SU-DHL-6 (cell line): ENCODE measurements around the gene GPD2.

Experiments used
- H2AFZ ChIP-seq: fragments of 200-600 bp; sonication (generic); 2 replicates; pipeline ENCODE4 v1.6.1; 2014; ENCODE audit warnings: low read depth, mild to moderate bottlenecking, moderate library complexity, mixed read lengths, antibody characterized with exemption, low read length; ENCODE audit not compliant: severe bottlenecking
- H3F3A ChIP-seq: fragments of 200-600 bp; shearing (Covaris generic); 2 replicates; pipeline ENCODE4 v1.6.0; 2016; ENCODE audit warnings: antibody characterized with exemption, mild to moderate bottlenecking; ENCODE audit not compliant: insufficient read depth
- H3K27ac ChIP-seq: fragments of 200-600 bp; sonication (generic); 2 replicates; pipeline ENCODE4 v1.5.1; 2016; ENCODE audit warnings: low read depth, mild to moderate bottlenecking, low read length, moderate library complexity, mixed read lengths
- H3K27me3 ChIP-seq: fragments of 200-600 bp; sonication (generic), shearing (Covaris generic); 2 replicates; pipeline ENCODE4 v1.6.0; 2014; ENCODE audit warnings: mild to moderate bottlenecking, low read length
- H3K36me3 ChIP-seq: fragments of 200-600 bp; sonication (generic); 2 replicates; pipeline ENCODE4 v1.6.1; 2014; ENCODE audit warnings: mild to moderate bottlenecking, low read length, mixed read lengths
- H3K4me2 ChIP-seq: fragments of 300-600, 200-600 bp; shearing (Covaris generic), sonication (generic); 2 replicates; pipeline ENCODE4 v1.6.0; 2014; ENCODE audit warnings: low read length, low read depth, mild to moderate bottlenecking; ENCODE audit not compliant: poor library complexity, severe bottlenecking
- H3K4me3 ChIP-seq: fragments of 200-600 bp; sonication (generic); 2 replicates; pipeline ENCODE4 v1.5.1; 2014; ENCODE audit warnings: antibody characterized with exemption, low read length, mild to moderate bottlenecking, mixed read lengths; ENCODE audit not compliant: insufficient read depth, poor library complexity, severe bottlenecking
- H3K79me2 ChIP-seq: fragments of 200-600 bp; sonication (generic); 2 replicates; pipeline ENCODE4 v1.6.1; 2014; ENCODE audit warnings: mild to moderate bottlenecking, low read length, moderate library complexity; ENCODE audit not compliant: insufficient read depth
- H3K9ac ChIP-seq: fragments of 200-600 bp; sonication (generic); 2 replicates; pipeline ENCODE4 v1.7.0; 2014; ENCODE audit warnings: mild to moderate bottlenecking, low read length
- H3K9me2 ChIP-seq: fragments of 200-600 bp; sonication (generic); replicated peaks from 2 replicates; pipeline ENCODE4 v1.6.1; 2014; ENCODE audit warnings: low read length; ENCODE audit not compliant: insufficient read depth
- H3K9me3 ChIP-seq: fragments of 200-600 bp; sonication (generic); 2 replicates; pipeline ENCODE4 v1.6.1; 2014; ENCODE audit warnings: low read length, mixed read lengths; ENCODE audit not compliant: insufficient read depth
- H4K20me1 ChIP-seq: fragments of 200-600 bp; sonication (generic); 2 replicates; pipeline ENCODE4 v1.6.1; 2014; ENCODE audit warnings: low read depth, mild to moderate bottlenecking, antibody characterized with exemption, low read length, moderate library complexity, mixed read lengths
- EZH2phosphoT487 ChIP-seq: fragments of 200-600 bp; sonication (generic), shearing (Covaris generic); conservative IDR thresholded peaks from 2 replicates; pipeline ENCODE4 v1.6.1; 2018; ENCODE audit warnings: mild to moderate bottlenecking, antibody characterized with exemption, low read length, moderate library complexity, mixed read lengths
- TF ChIP-seq, protein P1 (sequence below): fragments of 200-600 bp; sonication (generic); IDR thresholded peaks from one replicate; pipeline ENCODE4 v1.5.1; 2017; ENCODE audit warnings: antibody characterized with exemption, mild to moderate bottlenecking, low read length, moderate library complexity; ENCODE audit not compliant: insufficient read depth, poor library complexity, severe bottlenecking

The GPD2 gene

DNA sequence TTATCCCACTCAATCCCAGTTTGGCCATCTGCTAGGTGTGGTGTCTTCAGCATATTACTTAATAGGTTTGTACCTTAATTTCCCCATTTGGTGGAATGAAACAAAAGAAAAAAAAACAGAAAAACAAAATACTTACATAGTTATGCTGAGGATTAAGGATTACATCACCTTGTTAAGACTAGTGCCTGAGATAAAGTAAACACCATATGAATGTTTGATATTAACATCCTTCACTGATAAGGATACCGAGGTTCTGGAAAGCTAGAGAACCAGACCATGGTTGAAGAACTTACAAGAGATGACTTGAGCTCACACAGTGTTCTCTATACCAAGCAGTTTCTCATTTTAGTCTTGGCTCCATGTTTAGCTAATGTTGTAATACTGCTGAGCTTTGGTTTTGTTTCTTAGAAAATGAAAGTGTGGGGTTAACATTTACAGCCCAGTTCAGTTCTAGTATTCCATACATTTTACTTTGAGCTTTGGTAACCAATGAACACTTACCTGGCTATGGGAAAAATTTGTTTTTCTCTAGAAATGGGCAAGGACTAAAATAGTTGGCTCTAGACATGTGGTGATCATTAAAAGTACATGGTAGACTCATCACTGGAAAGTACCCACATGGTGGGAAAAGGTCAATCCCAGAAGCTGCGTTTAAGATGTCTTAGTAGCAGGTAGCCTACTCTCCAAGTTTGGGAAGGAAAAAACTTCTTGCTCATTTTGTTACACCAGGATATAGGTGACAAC lies 5.8 kb upstream of the GPD2 start:
- H3K4me2 ChIP-seq: no peak overlapping the region
- no peaks in the 10 kb centered on the region for H4K20me1 ChIP-seq
- no peaks in the 10 kb centered on the region for H3K9me3 ChIP-seq
- no peaks in the 10 kb centered on the region for H3K9me2 ChIP-seq
- H3K79me2 ChIP-seq: no peaks in the 10 kb centered on the region
- TF ChIP-seq EZH2phosphoT487: no peak
- TF ChIP-seq, protein P1, sequence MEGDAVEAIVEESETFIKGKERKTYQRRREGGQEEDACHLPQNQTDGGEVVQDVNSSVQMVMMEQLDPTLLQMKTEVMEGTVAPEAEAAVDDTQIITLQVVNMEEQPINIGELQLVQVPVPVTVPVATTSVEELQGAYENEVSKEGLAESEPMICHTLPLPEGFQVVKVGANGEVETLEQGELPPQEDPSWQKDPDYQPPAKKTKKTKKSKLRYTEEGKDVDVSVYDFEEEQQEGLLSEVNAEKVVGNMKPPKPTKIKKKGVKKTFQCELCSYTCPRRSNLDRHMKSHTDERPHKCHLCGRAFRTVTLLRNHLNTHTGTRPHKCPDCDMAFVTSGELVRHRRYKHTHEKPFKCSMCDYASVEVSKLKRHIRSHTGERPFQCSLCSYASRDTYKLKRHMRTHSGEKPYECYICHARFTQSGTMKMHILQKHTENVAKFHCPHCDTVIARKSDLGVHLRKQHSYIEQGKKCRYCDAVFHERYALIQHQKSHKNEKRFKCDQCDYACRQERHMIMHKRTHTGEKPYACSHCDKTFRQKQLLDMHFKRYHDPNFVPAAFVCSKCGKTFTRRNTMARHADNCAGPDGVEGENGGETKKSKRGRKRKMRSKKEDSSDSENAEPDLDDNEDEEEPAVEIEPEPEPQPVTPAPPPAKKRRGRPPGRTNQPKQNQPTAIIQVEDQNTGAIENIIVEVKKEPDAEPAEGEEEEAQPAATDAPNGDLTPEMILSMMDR: no peak
- H2AFZ ChIP-seq: no peak overlapping the region
- no peaks in the 10 kb centered on the region for H3F3A ChIP-seq
- no peaks in the 10 kb centered on the region for H3K27me3 ChIP-seq
- H3K36me3 ChIP-seq: no peaks in the 10 kb centered on the region
- H3K4me3 ChIP-seq: no peak overlapping the region
- H3K9ac ChIP-seq: no peak overlapping the region
- no peak overlapping the region for H3K27ac ChIP-seq

DNA sequence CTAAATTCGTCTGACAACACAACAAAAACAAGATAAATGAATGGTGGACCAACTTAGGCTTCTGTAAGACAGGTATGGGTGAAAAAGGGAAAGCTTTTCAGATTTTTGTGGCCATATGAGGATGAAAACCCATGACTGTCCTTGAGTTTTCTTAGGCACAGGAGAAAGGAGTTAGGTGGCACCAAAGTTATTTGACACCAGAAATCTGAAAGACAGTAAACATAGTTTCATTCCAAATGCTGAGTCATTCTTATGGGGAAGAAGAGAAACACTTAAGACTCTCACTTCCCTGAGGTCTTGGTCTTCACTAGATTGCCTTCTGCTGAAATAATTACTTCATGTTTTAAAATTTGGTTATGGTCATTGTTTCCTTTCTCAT lies 5.2 kb upstream of the GPD2 start:
- Histone ChIP-seq H2AFZ (no peak overlapping the region), H3K9me2 (no peaks in the 10 kb centered on the region), H3K27me3 (no peaks in the 10 kb centered on the region), H4K20me1 (no peaks in the 10 kb centered on the region), H3K9me3 (no peaks in the 10 kb centered on the region), H3K9ac (no peak overlapping the region), H3K4me2 (no peak overlapping the region), H3F3A (no peaks in the 10 kb centered on the region), H3K79me2 (no peaks in the 10 kb centered on the region), H3K36me3 (no peaks in the 10 kb centered on the region), H3K4me3 (no peak overlapping the region), H3K27ac (no peak overlapping the region)
- TF ChIP-seq, protein P1: no peak
- no peak for TF ChIP-seq EZH2phosphoT487

- no peaks in the 10 kb centered on the region for H3F3A ChIP-seq
- H3K79me2 ChIP-seq: no peaks in the 10 kb centered on the region
- no peaks in the 10 kb centered on the region for H3K27me3 ChIP-seq
- no peak overlapping the region for H3K4me2 ChIP-seq
- H3K36me3 ChIP-seq: no peaks in the 10 kb centered on the region
- no peaks in the 10 kb centered on the region for H4K20me1 ChIP-seq
- no peak for TF ChIP-seq EZH2phosphoT487
- TF ChIP-seq, protein P1: no peak
- no peak overlapping the region for H3K4me3 ChIP-seq
- no peak overlapping the region for H2AFZ ChIP-seq
- no peak overlapping the region for H3K27ac ChIP-seq
- H3K9me3 ChIP-seq: no peaks in the 10 kb centered on the region
- H3K9me2 ChIP-seq: no peaks in the 10 kb centered on the region
- H3K9ac ChIP-seq: no peak overlapping the region
Observed at GRCh38 chr2:156434461-156435291, 1.5 kb upstream of the GPD2 start.
